NCI-H774 (cell line): ENCODE results near the gene MLLT3.

Experiments
- DNase-seq: peaks from one replicate; lab custom pipeline; 2025; lab: John Stamatoyannopoulos, UW

Gene MLLT3

DNA sequence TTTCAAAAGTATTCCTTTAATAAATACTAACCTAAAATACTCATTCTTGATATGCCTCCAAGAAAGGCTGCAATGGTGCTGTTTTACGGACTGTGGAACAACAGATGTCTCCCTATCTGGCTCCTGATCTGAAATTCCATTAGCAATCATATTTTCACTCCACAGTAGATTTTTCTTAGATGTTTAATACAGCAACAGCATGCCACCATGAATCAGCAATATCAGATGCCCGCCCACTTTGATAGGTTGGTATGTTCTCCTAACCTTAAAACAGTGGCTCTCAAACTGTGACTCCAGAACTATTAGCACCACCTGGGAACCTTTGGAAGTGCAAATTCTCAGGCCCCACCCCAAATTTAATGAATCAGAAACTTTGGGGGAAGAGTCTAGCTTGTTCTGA is 110.2 kb downstream of the MLLT3 start:
- no peak for DNase-seq

DNA sequence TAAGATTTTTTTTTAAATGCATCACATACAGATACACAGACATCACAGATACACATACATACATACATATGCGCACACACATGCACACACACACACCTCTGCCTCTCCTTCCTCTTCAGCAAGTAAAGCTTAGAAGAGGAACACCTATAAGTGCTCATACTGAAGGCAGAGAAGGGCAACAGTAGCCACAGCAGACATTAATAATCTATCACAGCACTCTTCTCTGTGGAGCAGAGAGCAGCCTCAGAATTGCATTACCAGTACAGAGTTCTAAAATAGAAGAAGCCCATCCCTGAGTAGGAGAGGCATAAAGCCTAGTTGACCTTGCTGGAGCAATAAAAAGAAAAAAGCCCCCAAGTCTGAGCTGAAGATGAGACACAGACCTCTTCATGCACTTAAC is 110.6 kb downstream of the MLLT3 start:
- no peak for DNase-seq

DNA sequence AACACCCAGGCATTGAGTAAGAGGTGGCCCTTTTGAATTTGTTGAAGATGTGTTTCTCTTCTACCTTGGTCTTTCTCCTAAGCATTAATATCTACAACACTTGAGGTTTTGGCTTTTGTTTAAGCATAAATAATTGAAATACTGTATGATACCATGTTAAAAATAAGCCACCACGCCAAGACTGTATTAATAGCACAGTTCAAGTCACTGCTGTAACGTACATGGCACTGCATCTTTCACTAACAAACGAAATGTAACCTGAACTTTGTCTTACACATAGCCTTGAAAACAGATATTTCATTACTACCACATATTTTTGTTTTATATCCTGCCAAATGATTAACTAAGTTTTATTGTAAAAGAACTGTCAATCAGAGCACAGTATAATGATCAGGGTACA is 112.8 kb downstream of the MLLT3 start:
- DNase-seq: no peak

DNA sequence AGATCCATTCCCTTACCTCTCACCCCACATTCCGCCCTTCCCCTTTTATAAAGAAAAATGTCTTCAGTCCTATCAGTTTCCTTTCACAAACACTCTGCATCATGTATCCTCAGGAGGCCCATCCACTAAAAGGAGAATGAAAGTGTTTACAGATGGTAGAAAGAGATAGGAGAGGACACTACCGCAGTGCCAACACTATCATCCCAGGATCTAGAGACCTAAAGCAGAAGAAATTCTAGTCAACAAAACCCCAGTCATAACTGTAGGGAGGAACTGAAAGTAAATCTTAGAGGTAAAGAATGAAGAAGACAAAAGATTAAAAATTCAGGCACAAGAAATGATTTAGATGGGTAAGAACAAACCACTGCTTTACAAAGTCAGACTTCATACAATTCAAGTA is 114.1 kb downstream of the MLLT3 start:
- no peak for DNase-seq

DNA sequence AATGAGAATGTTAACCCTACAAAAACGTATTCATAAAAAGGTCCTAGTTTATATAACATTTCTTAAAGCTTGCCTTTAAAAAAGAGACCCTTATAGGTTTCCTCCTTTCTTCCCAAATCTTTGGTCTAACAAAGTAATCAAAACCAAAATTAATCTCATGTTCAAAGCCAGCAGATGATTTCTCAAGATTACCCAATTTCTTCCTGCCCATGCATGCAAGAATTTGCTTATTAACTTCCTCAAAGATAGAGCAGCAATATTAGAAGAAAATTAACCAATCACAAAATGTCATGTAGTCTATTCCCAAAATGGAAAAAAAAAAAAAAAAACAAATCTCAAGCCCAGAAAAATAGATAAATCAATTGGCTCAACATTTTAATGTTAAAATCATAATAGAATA is 114.9 kb downstream of the MLLT3 start:
- no peak for DNase-seq

- DNase-seq: no peak
Observed at GRCh38 chr9:20506099-20506900, 116.0 kb downstream of the MLLT3 start.

- no peak for DNase-seq
Observed at GRCh38 chr9:20505574-20505973, 116.7 kb downstream of the MLLT3 start.

DNA sequence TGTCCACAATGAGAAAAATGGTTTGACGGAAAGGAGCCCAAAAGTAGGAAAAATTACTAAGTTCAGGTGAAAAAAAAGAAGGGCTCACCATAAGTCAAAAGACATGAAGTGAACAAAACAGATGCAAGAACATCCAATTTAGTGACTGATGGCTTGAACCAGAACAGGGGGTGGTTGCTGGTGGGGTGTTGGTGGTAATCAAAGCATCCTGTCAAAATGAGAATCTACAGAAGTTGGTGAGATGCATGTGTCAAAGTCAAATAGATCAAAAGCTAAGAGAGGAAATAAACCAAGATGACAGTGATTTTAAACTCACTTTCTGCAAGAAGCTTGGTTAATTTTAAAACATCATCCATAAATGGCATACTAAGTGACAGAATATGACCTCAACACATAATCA is 117.4 kb downstream of the MLLT3 start:
- no peak for DNase-seq

DNA sequence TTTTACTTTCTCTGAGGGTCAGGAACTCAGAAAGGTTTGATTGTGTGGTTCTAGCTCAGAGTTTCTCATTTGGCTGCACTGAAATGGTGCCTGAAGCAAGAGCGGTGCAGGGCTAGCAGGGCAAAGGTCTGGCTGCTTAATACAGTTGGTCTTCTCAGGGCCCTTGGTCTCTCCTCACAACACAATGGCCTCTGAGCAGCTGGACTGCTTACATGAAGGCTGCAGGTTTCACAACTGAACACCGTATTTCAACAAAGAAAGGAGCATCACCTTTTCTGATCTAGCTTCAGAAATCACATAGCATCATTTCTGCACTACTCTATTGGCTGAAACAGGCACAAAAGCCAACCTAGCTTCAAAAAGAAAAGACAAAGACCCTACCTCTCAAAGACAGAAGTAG is 122.2 kb downstream of the MLLT3 start:
- no peak for DNase-seq

- no peak for DNase-seq
Observed at GRCh38 chr9:20499013-20499412, 123.3 kb downstream of the MLLT3 start.

DNA sequence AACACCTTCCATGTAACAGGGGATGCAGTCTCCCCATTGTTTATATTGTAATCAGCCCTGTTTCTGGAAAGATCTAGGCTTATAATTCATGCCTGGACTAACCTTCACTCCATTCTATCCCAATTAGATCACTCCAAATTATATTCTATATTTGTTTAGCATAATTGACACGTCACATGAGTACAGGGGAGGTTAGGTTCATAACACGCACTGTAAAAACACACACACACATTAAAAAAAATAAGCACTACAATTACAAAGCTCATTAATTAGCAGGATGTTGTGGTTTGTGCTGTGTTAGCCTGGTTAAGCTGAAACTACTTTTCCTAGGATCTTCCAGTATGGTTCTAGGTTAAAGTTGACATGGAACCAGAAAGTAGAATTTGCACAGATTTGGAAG is 126.0 kb downstream of the MLLT3 start:
- no peak for DNase-seq

DNA sequence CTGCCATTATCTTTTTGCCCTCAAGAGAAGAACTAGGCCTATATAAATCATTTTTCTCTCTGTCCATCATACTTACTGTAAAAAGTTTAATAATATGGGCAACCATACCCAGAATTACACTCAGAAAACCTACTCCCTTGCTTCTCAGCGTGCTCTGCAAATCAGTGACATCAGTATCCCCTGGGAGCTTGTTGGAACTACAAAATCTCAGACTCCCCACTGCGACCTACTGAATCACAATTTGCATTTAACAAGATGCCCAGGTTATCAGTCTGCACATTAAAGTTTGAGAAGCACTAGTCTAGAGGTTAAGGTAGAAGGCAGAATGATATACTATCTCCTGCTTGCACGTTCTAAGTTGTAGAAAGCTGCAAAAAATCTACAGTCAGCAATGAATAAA is 127.2 kb downstream of the MLLT3 start:
- no peak for DNase-seq

GRCh38 chr9:20494035-20494434 is 128.3 kb downstream of the MLLT3 start:
- DNase-seq: no peak

GRCh38 chr9:20492772-20493171 is 129.5 kb downstream of the MLLT3 start:
- DNase-seq: no peak

DNA sequence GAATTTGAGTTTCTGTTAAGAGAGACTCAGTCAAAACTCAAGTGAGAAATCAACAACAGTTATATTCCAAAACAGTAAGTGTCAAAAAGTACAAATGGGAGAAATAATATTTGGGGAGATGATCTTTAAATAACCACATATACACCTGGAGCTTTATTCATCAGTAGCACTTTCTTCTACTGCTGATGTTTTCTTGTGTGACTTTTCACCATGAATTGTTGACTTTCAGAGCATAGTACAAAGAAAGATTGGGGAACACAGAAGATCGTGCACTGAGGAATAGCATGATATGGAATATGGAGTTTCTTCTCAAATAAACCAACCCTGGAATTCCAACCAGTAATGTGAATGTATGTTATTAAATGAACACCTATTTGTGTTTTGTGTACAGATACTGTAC is 130.7 kb downstream of the MLLT3 start:
- DNase-seq: no peak

DNA sequence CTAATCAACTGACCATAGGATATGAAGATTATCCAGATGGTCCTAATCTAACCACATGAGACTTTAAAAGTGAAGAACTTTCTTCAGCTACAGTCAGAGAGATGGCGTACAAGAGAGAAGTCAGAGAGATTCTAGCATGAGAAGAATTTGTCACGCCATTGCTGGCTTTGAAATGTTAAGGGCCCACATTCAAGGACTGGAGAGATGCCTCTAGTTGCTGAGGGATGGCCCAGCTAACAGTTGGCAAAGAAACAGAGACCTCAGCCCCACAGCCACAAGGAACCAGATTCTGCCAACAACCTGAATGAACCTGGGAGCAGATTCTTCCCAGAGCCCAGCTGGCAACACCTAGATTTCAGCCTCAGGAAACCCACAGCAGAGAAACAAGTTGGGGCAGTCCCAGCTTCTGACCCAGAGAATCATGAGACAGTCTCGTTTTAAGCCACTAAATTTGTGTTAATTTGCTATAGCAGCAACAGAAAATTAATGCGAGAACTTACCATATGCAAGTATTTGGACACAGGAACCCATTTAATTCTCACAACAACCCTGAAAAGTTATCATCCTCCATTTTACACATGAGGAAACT is 132.0 kb downstream of the MLLT3 start:
- no peak for DNase-seq

- no peak for DNase-seq
Observed at GRCh38 chr9:20488691-20489090, 133.6 kb downstream of the MLLT3 start.

- DNase-seq: no peak
Observed at GRCh38 chr9:20486552-20486951, 135.7 kb downstream of the MLLT3 start.

DNA sequence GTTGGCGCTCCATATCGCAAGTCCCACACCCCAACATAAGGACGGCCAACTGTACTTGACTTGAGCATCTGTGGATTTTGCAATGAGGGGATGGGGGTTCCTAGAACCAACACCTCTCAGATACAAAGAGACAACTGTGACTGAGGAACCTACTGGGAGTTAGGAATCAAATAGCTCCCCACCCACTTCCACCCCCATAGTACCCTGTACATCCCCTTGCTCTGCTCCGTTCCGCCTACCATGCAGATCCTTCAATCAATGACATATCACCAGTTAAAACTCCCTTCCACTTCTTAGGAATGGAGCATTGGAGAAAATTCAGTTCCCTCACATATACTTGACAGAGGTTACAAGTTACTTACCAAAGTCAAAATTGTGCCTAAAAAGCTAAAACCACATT is 140.9 kb downstream of the MLLT3 start:
- DNase-seq: no peak

- no peak for DNase-seq
Observed at GRCh38 chr9:20480249-20480648, 142.1 kb downstream of the MLLT3 start.

- no peak for DNase-seq
Observed at GRCh38 chr9:20479419-20480155, 142.7 kb downstream of the MLLT3 start.

- DNase-seq: no peak
Observed at GRCh38 chr9:20478786-20479185, 143.5 kb downstream of the MLLT3 start.

- no peak for DNase-seq
Observed at GRCh38 chr9:20477940-20478620, 144.2 kb downstream of the MLLT3 start.
